Subcutaneous adipose tissue (tissue), 4 donors: Measurements from ENCODE around the gene DSTN. TPM values are rescaled to one million over a fixed set of nuclear protein-coding genes. Genes with fewer than 3 reads are reported as not detected.

Experiments used
- total RNA-seq, 4 donors: library from RNA; depleted of rRNA; stranded (reverse); fragments of >200 nt; gene quantifications; one replicate each; pipeline ENCODE4 v1.1.0, GENCODE V29; 2016
- TF ChIP-seq, protein P1 (sequence below): fragments of 450-650 bp; IDR thresholded peaks from one replicate; pipeline ENCODE4 v1.5.1; 2016; ENCODE audit warnings: low read depth, mild to moderate bottlenecking, control low read depth, antibody characterized with exemption, moderate library complexity

Gene DSTN
- total RNA-seq, 4 donors from 2014 or later = 177 to 276 (median 212) TPM

DNA sequence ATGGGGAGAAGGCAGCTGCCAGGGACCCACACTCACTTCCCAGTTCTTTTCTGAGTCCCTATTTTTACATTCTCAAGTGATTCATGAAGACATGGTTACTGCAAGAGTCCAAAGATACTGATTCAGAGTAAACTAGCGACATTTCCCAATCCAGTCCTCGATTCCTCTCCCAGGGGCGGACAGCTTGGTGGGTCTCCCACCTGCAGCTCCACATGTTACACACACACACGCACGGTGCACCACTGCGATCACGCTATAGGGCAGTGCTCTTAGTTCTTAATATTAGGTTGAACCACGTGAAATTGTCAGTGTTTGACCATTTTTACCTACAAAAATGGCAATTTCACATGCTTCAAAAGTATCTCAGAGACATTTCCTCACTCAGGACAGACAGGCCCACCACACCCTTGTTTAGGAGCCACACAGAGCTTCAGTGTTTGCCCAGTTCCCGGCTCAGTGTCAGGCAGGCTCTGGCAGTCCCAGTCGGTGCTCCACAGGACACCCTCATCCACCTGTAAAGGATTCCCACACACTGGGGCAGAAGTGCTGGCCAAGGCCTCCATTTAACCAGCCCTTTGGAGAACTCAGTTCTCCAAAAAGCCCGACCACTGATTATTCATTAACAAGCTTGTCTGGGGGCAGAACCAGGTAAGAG lies 60.4 kb downstream of the DSTN start:
- TF ChIP-seq, protein P1, sequence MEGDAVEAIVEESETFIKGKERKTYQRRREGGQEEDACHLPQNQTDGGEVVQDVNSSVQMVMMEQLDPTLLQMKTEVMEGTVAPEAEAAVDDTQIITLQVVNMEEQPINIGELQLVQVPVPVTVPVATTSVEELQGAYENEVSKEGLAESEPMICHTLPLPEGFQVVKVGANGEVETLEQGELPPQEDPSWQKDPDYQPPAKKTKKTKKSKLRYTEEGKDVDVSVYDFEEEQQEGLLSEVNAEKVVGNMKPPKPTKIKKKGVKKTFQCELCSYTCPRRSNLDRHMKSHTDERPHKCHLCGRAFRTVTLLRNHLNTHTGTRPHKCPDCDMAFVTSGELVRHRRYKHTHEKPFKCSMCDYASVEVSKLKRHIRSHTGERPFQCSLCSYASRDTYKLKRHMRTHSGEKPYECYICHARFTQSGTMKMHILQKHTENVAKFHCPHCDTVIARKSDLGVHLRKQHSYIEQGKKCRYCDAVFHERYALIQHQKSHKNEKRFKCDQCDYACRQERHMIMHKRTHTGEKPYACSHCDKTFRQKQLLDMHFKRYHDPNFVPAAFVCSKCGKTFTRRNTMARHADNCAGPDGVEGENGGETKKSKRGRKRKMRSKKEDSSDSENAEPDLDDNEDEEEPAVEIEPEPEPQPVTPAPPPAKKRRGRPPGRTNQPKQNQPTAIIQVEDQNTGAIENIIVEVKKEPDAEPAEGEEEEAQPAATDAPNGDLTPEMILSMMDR = no peak

DNA sequence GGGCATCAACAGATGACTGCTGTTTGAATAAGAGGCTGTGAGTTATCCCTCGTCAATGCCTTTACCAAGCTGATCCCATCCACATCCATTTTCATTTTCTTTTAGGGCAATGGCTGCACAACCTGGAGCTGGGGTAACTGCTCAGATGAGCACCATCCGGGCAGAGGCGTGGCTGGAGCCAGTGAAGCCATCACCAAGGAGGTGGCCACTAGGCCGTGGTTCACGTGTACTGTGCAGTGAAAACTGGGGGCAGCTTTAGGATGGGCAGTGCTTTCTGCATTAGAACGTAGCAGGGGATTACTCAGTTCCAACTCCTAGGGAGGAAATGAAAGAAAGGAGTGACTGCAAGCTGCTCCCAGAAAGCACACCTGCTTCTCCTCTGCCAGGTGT lies 60.9 kb downstream of the DSTN start:
- TF ChIP-seq, protein P1 = no peak

DNA sequence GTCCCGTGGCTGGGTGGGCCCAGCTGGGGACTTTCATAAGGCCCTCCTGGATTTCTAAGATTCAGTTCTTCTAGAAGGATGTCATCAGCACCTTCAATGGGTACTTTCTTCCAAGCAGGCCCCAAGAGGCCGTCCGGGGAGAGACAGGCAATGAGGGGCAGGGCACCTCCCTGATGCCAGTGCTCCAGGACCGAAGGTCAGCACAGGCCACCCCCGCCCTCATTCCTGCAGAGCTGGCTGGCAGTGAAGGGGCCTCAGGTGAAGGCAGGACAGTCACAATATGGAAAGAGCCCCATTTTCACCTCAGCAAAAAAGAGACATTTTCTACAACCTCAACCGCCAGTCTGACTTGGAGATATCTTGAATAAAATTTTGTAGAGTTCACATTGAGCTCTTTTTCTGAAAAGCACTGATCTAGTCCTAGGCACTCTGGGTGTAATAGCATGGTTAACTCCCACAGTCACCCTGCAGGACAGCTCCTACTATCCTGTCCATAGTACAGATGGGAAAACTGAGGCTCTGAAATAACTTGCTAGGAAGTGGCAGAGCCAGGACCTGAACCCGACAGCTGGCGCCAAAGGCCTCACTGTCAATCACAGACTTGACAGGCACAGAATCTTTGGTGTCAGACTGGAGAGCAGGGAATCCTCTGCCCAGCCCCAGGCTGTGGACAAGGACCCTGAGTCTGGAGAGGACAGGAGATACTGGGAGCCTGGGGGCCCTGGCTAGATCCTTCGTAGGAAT lies 61.9 kb downstream of the DSTN start:
- TF ChIP-seq, protein P1 = no peak

DNA sequence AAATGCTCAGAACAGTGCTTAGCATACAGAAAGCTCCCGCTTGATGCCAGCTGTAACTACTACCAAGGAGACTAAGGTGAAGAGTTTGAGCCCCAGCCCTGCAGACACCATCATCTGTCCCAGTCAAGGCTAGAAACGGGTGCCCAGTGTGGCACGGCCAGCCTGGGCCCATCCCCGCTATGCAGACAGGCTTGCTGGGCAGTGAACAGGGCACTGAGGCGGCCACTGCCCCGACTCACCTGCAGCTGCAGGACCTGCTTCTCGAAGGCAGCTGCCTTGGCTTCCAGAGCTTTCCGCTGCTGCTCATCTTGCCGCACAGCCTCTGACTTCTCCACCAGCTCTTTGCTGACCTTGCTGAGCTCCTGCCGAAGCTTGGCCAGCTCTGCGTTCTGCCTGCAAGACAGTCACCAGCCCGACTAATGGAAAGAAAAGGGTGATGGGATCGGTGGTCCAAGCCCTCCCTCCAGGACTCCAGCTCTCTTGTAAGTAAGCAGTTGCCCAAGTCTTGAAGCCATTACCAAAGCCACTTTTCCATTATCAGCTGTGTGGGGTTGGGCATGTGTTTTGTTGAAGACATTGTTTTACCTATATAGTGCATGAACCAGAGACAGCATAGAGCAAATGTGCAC lies 63.5 kb downstream of the DSTN start:
- TF ChIP-seq, protein P1 = no peak

DNA sequence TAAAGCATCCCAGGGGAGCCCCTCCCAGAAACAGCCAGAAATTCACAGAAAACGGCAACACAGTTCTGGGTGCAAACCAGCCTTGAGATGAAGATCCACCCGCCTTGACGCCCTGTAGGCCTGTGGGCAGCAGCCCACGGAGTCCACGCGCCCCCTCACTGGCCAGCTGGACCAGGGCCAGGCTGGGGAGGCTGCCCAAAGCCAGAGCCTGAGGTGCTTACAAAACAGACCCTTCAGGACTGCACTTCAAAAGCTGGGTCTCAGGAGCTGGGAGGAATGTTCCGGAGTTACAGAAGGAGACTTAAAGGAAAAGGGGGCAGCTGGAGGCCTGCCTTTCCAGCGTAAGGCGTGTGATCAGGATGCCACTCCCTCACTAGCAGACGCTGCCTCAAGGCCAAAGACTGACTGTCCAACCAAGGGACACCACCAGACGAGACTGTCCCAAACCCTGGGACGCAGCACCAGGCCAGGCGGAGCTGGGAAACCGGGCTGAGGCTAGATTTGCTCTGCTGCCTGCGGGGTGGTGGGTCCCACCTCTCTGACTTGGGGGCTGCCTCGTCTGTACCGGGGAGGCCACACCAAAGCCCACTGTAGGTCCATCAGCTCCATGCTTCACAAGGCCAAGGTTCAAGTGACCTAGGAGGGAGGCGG lies 64.1 kb downstream of the DSTN start:
- TF ChIP-seq, protein P1 = no peak

DNA sequence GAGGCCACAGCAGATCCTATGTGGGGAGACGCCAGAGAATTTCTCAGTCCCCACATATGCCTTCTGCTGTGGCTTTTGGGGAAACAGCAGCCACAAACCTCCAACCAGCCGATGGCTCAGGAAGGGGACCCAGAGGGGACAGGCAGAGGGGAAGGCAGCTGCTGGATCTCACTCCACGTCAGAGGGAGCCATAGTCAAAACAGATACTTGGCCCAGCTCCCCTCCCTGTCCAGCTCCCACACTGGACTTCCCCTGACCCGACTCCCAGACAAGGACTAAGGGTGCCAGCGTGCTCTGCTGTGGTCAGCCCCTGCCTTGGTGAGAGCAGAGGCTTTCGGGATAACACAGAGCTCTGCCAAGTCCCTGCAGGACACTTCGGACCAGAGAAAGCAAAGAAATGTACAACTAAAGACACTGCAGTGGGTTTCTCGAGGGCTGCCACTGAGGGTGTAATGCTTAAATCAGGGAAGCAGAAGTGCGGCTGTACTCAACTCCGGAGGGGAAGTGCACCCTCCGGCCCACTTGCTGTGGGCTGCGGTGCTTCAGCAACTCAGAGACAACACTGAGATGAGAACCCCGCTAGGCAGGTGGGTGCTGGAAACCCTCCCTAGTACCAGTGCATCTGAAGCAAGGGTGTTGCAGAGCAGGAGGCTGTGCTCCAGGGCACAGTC lies 64.9 kb downstream of the DSTN start:
- TF ChIP-seq, protein P1 = no peak
